ENCODE results near the gene RND3. TPM values are rescaled to one million over a fixed set of nuclear protein-coding genes. Genes with fewer than 3 reads are reported as not detected.

Gene RND3
- total RNA-seq, 1 donor from 2014 or later = 56.9 TPM

DNA sequence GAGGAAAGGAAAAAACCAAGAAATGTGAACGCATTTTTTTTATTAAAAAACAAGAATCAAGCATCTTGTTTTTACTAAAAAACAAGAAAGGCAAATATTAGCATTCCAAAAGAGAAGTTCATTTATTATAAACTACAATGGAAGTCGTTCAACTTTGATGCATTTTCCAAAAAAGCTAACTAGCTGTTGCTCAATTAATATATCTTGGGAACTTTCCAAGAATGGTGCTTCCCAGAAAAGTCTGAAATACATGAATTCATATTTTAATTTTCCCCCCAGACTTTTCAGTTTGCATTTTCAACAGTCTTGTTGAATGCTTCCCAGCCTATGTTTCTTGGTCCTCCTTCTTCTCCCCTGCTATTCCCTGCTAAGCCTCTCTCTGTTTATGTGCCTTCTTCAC, 7.5 kb upstream of the RND3 start:
- ATAC-seq = no peak
- DNase-seq (ENCODE audit: low spot score) = no peak
- intact Hi-C loops (cut with DNase I) = no loop called here

DNA sequence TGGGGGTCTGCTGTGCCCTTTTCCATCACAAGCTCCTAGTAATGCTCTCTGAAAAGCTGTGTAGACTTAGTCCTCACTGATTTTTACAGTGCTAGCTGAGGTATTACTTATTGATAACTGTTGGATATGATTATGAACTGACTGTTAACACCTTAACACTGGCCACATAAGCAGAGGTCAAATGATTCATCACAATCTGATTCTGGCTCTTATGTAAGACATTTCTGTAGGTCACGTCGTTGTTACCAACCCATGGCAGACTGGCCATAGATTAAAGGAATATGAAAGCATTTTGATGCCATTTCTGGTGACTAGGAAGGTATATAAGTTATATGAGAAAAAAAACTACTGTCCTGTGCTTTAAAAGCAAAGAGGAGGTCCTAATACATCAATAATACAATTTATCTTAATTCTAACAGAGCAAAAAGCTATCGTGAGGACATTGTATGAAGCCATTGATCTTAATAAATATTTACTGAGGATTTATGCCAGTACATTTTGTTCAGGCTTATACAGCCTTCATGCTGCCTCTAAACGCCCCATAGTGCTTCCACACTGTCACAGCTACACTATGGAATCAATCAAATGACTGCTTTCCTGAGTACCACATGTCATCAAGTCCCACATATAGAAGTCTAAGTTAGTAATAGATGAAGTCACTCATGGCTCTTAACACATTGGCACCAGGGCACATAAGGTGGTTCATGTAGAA, 6.9 kb upstream of the RND3 start:
- intact Hi-C loops (cut with DNase I) = no loop called here
- ATAC-seq (no peak), DNase-seq (ENCODE audit: low spot score) (no peak)

DNA sequence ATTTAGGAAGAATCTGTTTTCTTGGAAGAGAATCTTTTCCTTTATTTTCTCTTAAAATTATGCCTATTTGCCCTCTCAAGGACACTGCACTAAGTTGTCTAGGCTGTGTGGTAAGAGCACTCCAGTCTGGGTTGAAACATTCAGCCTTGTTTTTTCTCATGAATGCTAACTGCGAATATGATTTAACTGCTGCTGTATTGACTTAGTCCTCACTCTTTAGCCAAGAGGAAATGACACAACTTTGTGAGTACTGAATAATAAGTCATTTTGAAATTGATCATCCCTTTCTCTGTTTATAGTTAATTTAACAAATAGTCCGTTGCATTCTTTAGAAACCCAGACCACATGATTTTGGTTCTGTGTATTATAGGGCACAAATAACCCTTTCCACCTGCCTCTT, 4.5 kb upstream of the RND3 start:
- no peak for ATAC-seq
- no peak for DNase-seq (ENCODE audit: low spot score)
- intact Hi-C loops (cut with DNase I) = no loop called here

DNA sequence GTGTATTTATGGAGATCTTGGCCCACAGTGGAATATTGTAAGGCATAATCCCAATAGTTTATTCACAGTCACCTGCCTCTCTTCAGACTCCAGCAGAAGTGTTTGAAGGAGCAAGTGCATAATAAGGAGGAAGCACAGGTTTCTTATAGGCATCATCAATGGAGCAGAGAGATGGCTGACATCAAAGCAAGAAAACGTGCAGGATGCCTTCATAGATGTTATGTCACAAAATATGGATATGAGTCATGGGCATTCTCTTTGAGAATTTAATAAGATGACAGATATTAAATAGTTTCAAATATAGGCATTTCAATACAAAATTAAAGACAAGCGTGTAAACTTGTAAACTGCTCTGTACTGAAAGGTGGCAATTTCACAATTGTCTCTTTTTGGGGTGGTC, 4.0 kb upstream of the RND3 start:
- DNase-seq (ENCODE audit: low spot score) (no peak), ATAC-seq (no peak)
- intact Hi-C loops (cut with DNase I) = no loop called here

DNA sequence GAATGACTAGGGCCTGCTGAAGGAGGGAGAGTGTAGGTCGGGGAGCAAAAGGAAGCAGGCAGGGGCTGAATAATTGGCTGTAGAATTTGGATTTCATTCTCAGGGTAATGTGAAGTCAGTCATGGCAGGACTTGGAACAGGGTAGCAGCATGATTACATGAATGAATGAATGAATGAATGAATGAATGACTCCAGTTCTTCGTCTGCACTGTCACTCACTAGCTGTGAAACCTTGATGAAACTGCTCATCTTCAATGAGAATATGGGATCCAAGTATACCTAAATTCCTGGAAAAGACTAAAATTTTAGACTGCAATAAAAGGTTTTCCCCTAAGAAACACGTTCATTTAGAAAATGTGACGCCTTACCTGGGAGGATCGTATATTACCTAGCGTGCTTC, 3.0 kb upstream of the RND3 start:
- no peak for ATAC-seq
- no peak for DNase-seq (ENCODE audit: low spot score)
- intact Hi-C loops (cut with DNase I) = no loop called here

DNA sequence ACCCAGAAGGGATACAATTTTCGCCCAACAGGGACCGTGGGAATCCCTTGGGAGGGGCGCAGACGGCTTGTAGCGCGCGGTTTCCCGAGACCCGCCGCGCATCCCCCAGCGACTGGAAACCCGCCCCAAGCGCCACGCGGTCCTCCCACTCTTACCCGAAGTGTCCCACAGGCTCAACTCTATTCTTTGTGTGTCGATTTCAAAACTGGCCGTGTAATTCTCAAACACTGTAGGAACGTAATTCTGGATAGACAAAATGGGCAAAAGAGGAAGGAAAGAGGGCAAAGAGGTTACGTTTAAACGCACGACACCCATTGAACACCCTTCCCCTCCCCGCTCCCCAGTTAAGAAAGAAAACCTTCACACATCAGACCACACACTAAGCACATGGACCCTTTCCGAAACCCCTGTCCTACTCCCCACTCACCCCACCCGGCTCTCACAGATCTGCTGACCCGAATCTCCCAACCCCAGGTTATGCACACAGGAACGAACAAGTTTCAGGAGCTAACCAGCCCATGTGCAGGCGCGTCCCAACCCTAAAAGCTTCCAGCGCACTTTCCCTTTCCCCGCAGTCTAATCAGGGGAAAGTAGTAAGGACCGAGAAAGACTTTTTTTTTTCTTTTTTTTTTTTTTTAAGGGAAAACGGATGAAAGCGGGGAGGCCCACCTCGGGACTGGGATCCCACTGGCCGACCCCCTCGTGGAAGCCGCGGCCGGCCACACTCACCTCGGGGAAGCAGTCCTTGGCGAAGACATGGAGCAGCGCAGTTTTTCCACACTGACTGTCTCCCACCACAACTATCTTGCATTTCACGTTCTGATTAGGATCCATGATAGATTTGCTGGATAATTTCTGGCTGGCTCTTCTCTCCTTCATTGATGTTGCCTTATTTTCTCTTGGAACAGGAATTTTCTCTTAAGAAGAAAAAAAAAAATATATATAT, 655 bp downstream of the RND3 start:
- DNase-seq (ENCODE audit: low spot score) (peak; percentile 65), ATAC-seq (peak; percentile 49)
- intact Hi-C loops (cut with DNase I) = no loop called here

DNA sequence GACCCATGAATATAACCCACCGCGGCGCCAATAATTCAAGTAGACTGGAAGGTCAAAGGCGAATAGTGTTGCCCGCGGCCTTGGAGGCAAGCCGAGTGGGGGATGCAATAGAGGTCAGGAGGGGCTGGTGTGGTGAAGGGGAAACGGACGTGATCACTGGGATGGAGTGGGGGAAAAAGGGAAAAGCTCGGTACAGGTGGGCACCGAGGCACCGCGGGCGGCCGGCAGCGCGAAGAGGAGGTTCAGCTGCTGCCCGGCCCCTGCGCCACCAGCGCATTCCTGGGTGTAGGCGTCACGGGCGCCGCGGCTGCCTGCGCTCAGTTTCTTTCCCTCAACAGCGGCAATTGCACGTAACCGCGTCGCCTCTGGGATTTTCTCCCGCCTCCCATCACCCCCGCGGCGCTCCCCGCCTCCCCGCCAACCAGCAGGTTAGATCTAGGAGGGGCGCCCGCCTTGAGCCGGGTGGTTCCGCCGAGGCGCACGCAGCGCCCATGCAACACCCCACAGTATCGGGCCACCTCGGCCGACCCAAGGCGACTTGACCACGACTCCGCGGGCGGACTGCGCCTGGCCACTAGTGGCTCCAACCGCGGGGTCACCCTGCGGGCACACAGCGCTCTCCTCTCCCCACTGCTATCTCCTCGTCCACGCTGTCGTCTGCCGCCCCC, 1.5 kb downstream of the RND3 start:
- intact Hi-C loops (cut with DNase I) = no loop called here
- DNase-seq (ENCODE audit: low spot score) = peak; percentile 85
- peak; percentile 76 for ATAC-seq

DNA sequence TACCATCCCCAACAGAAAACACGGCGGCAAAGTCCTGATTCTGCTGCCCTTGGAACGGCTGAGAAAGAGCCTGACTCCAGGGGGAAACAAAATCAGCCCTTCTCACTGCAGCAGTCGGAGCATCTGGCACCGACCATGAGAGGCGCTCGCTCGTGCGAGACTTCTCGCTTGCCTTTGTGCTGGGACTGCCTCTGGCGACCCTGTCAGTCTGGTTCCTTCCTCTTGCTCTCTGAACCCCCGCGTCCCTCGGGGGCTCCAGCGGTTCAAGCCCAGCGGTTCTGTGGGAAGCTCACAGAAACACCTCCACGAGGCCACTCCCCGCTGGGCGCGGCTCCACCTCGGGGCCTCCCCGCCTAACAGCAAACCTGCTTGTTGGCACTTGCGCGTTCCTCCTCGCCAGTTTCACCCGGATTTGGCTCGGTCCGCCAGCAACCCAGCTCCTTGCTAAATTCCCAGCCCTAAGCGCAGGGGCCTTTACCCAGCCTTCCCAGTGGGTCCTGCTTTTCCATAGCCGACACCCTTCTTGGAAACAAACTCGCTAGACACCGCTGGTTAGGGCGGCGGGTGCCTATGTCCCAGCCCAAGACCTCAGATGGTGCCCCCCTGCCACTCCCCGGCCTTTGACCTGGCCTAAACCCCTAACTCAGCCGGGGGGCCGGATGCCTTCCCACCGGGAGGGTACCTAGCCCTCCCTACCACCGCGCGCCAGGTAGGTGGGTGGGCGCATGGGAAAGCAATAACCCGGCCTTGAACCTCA, 2.2 kb downstream of the RND3 start:
- ATAC-seq = peak; percentile 75
- peak; percentile 83 for DNase-seq (ENCODE audit: low spot score)
- intact Hi-C loops (cut with DNase I) = no loop called here

DNA sequence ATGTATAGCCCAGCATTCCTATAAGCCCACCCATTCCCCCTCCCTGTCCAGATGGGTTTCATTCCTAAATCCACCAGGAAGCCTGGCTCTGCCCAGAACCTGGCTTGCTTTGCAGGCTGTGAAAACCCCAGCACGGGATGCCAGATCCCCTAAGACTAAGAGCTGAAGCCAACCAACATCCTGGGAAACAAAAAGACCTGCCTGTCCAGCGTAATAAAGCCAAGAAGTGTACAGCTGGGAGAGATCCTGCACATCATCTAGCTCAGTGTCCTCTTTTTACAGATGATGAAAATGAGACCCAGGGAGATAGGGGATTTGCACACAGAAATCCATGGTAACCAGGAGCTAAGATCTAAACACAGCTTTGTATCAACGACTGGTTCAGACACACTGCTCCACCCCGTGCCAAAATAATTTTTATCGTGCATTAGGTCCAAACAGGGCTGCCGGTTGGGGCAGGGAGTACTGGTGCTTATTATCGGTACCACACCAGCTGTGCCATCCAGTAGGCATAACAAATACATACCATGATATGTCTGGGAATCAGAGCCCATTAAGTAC, 2.9 kb downstream of the RND3 start:
- intact Hi-C loops (cut with DNase I) = no loop called here

DNA sequence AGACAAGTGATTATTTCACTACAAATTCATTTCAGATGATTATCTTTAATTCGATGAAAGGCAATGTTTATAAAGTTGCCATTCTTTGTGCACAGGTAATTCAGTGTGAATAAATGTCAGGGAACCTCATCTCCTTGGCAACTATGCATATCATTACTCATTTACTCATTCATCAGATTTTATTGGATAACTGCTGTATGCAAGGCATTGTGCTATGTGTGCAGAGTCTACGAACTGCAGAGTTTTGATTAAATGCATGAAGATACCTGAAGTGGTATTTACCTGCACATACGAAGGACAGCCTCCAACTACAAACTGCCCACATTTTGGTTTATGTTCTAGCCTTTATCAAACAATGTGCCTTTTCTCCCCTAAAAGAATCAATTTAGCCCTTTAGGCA, 3.5 kb downstream of the RND3 start:
- DNase-seq (ENCODE audit: low spot score) (no peak), ATAC-seq (no peak)
- intact Hi-C loops (cut with DNase I) = no loop called here

More for the DNA sequence above, 2.9 kb downstream of the RND3 start:
- DNase-seq (ENCODE audit: low spot score) = no peak
- ATAC-seq = peak; percentile 8

DNA sequence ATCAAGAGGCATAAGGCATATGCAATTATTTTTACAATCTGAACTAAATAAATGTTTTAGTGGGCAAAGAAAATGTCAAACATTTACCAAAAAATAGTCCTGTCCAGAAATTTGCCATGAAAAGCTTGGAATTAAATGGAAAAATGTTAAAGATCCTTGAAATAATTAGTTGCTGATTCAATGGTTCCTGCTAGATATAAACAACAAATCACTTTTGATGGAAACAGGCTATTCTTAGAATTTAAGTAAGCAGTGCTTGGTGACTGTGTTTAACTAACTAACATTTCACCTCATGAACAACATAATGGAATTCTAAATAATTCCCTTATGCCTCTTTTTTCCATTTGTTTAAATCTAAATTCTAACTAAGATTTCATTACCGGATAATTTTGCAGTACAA, 3.9 kb downstream of the RND3 start:
- no peak for ATAC-seq
- intact Hi-C loops (cut with DNase I) = no loop called here
- DNase-seq (ENCODE audit: low spot score) = no peak

DNA sequence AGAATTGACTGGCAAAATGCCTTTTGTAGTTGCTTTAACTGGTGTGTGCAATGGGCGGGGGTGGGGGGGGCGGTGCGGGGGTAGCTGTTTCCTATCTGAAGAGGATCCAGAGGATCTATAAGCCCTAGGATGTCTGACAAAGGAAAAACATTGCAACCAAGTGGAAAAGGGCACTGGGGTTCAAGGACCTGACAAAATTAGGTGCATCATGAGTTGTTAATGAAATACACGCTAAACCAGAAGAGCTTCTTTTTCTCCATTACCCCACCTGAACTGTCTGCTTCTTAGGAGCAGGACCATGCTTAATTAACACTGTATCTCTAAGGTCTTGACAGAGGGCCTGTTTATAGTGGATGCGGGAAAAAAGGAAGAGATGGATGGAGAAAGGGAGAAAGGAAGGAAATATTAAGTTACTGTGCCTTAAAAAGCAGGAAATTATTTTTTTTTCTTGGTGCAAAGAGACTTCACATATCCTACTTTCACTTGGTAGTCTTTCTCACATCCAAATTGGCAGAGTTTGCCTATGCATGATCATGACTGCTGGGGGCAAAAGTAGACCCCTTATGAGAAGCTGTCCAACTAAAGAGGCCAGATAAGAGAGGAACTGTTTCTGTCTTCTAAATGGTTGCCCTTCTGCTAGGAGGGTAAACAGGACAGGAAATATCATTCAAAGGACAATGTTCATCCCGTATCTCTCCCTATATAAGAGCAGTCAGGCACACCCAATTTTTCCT, 4.6 kb downstream of the RND3 start:
- no peak for DNase-seq (ENCODE audit: low spot score)
- no peak for ATAC-seq
- intact Hi-C loops (cut with DNase I) = no loop called here

DNA sequence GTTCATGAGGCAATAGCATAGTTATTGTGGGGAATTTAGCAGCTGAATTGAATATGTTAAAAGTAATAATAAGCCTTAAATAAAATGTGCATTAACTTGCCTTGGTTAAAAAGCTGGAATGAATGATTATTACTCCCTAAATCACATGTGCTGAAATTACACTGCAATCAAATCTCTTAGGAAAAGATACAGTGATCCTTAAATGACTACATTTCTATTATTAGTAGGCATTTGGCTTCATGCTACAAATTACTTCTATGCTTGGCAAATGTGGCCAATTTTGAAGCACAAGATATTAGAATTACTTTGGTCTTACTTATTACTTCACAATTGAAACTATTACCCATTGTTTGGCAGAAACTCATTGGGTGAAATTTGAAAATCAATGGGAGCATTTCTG, 5.4 kb downstream of the RND3 start:
- intact Hi-C loops (cut with DNase I) = no loop called here
- no peak for DNase-seq (ENCODE audit: low spot score)
- no peak for ATAC-seq

DNA sequence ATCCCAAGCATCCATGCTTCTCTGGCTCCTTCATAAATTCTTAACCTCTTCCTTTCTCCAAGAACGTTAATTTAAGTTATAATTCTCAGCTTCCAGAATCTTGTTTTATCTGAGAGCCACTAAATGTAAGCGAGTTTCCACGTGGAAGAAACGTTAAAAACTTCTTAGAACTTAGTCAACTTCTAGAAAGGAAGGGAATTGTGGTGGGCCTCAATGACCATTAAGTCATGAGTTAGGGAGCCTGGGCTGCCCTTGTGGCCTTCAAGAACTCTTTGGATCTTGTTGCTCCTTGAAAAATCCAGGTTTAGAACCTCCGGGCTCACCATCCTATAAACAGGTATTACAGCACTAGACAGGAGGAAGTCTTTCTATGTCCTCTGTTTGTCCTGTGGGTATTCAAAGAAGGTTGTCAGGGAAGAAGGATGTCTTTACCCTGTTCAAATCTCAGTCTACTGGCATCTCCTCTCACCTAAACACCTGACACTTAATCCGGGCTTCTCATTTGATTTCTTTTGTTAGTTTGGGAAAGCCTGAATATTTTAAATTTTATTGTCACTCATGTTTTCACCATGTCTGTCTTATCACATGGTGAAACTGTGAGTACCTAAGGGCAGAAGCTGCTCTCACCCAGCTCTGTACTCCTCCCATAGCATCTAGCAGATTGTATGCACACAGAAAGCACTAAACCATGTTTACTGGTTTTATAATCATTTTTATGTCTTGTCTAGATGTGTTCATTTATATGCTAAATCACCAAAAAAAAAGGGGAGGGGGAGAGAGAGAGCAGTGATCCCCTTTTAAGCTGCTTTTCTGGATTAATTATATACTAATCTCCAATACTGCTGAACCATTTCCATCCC, 6.3 kb downstream of the RND3 start:
- no peak for ATAC-seq
- intact Hi-C loops (cut with DNase I) = no loop called here
- DNase-seq (ENCODE audit: low spot score) = no peak

DNA sequence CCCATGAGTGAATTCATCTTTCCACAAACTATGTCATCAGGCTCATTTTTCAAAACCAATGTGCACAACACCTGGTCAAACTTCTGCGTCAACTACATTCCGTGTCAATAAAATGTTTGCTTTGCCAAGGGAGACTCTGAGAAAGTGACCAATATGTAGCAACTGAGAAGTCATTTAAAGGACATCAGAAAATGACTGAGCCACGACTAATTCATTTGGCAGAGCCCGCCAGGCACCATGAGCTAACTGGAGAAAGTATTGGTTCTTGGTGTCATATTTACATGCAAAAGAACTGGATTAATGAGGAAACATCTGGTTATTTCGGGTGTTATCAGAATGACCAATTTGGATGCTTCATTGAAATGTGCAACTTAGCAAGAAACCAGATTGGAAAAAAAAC, 7.2 kb downstream of the RND3 start:
- ATAC-seq = no peak
- no peak for DNase-seq (ENCODE audit: low spot score)
- intact Hi-C loops (cut with DNase I) = no loop called here

DNA sequence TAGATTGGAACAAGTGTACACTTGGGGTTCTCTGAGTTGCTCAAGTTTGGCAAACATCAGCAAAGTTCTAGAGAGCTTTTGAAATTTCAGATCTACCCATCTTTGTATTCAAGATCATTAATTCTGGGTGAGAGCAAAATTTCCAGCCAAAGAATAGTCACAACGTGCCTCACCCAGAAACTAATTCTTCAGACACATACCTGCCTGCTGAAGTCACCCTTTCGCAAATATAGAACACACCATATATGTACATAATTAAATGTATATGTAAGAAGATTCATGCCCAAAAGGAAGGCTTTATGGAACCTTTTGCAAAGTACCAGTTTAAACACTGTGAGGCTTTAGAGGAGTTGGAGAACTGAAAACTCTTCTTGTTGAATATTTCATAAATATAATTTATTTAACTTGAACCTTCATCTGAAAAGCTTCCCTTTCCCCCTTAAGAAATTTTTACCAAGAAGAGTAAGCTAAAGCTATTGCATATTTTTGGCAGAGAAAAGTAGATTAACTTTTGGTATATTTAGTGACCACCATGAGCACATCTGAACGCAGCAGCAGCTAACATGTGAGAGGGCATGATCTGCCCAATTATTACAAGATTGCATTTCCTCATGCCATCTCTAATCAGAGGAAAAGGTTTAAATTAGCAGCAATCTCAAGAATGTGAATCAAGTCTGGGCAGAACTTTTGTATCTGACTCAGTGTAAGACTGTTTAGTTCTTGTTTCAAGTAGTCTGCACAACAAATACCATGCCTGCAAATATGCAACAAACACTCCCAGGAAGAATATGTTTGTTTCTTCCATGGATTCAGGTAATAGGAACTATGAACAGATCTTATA, 8.2 kb downstream of the RND3 start:
- DNase-seq (ENCODE audit: low spot score) = no peak
- intact Hi-C loops (cut with DNase I) = no loop called here
- ATAC-seq = no peak
